RPMI7951 (cell line): ENCODE data around the gene GNA14. TPM values are rescaled to one million over a fixed set of nuclear protein-coding genes. Genes with fewer than 3 reads are reported as not detected.
"Not testable (repeated sequence)": the region's sequence is repeated elsewhere in the genome, so short reads cannot be mapped to it uniquely, and the experiment has no call there.

ENCODE experiments used
- DNase-seq: peaks from one replicate; pipeline ENCODE4 v3.0.0-alpha.2; 2012; ENCODE audit warnings: low read depth
- total RNA-seq: library from RNA; depleted of rRNA; stranded (reverse); fragments of >200 nt; shearing (Covaris generic); gene quantifications from 2 replicates; pipeline ENCODE4 v1.2.3, GENCODE V29; 2014

Gene GNA14
- total RNA-seq, 1 experiment from 2014 or later, result 1.1 TPM

- peak; percentile 5 for DNase-seq
Observed at GRCh38 chr9:77534376-77535057, 113.6 kb downstream of the GNA14 start.

GRCh38 chr9:77533671-77534070 is 114.5 kb downstream of the GNA14 start:
- no peak for DNase-seq

GRCh38 chr9:77532607-77533006 is 115.5 kb downstream of the GNA14 start:
- DNase-seq, result no peak

- DNase-seq, result no peak
Observed at GRCh38 chr9:77531400-77531799, 116.7 kb downstream of the GNA14 start.

GRCh38 chr9:77523891-77524290 is 124.2 kb downstream of the GNA14 start:
- DNase-seq, result no peak

- DNase-seq, result peak; percentile 31
Observed at GRCh38 chr9:77521091-77521490, 127.0 kb downstream of the GNA14 start.

GRCh38 chr9:77518688-77519087 is 129.4 kb downstream of the GNA14 start:
- no peak for DNase-seq

- DNase-seq, result no peak
Observed at GRCh38 chr9:77516781-77517180, 131.3 kb downstream of the GNA14 start.

- DNase-seq, result peak; percentile 83
Observed at GRCh38 chr9:77514886-77515711, 133.0 kb downstream of the GNA14 start.

GRCh38 chr9:77513457-77513856 is 134.7 kb downstream of the GNA14 start:
- no peak for DNase-seq

GRCh38 chr9:77512876-77513275 is 135.2 kb downstream of the GNA14 start:
- DNase-seq, result no peak

- DNase-seq, result no peak
Observed at GRCh38 chr9:77511525-77511924, 136.6 kb downstream of the GNA14 start.

- peak; percentile 47 for DNase-seq
Observed at GRCh38 chr9:77510666-77511065, 137.5 kb downstream of the GNA14 start.

GRCh38 chr9:77508396-77508795 is 139.7 kb downstream of the GNA14 start:
- DNase-seq, result no peak

GRCh38 chr9:77507212-77507961 is 140.7 kb downstream of the GNA14 start:
- no peak for DNase-seq

GRCh38 chr9:77505232-77505631 is 142.9 kb downstream of the GNA14 start:
- no peak for DNase-seq

- no peak for DNase-seq
Observed at GRCh38 chr9:77502568-77502967, 145.6 kb downstream of the GNA14 start.

- no peak for DNase-seq
Observed at GRCh38 chr9:77498891-77499290, 149.2 kb downstream of the GNA14 start.

- no peak for DNase-seq
Observed at GRCh38 chr9:77497322-77498198, 150.6 kb downstream of the GNA14 start.

- DNase-seq, result peak; percentile 32
Observed at GRCh38 chr9:77495834-77496671, 152.1 kb downstream of the GNA14 start.

GRCh38 chr9:77490279-77490678 is 157.8 kb downstream of the GNA14 start:
- not testable (repeated sequence) for DNase-seq
